ENCODE data around the gene MPRIP. TPM values are rescaled to one million over a fixed set of nuclear protein-coding genes. Genes with fewer than 3 reads are reported as not detected.

MPRIP gene
- total RNA-seq, 1 experiment from 2014 or later, result 443 TPM

GRCh38 chr17:17084317-17084835 lies 42.1 kb downstream of the MPRIP start:
- no peaks in the 10 kb centered on the region for H3K9me3 ChIP-seq (ENCODE audit: insufficient read depth, low read depth)
- peaks cover 100% of the 10 kb centered on the region for H3K79me2 ChIP-seq (ENCODE audit: low read depth)
- H3K27ac ChIP-seq, result peak overlapping the region; percentile 2; the same call in 1 of the 2 replicates
- intact Hi-C loops (cut with micrococcal nuclease; ENCODE audit: unreplicated experiment), result no loop called here
- H3F3A ChIP-seq (ENCODE audit: insufficient read depth, low read depth), result peaks cover 96% of the 10 kb centered on the region
- no peak for DNase-seq
- BruUV-seq (replicated peaks), result no TSS peak
- H3K27me3 ChIP-seq (ENCODE audit: insufficient read depth, low read depth), result no peaks in the 10 kb centered on the region
- CTCF ChIA-PET, result no interaction called here
- H3K36me3 ChIP-seq (ENCODE audit: low read depth), result peaks cover 73% of the 10 kb centered on the region
- POLR2A ChIA-PET (ENCODE audit: unreplicated experiment), result no interaction called here
- no peaks in the 10 kb centered on the region for H3K9me2 ChIP-seq (ENCODE audit: insufficient read depth)
- H3K4me2 ChIP-seq, result no peak overlapping the region
- H4K20me1 ChIP-seq (ENCODE audit: insufficient read depth), result peaks cover 96% of the 10 kb centered on the region
- no peak overlapping the region for H3K4me3 ChIP-seq
- TF ChIP-seq CTCF (conservative IDR thresholded peaks at IDR 0.05) (no peak), EZH2 (IDR thresholded peaks at IDR 0.05; ENCODE audit: low read depth) (no peak)
- no peak overlapping the region for H2AFZ ChIP-seq
- H3K4me1 ChIP-seq (replicated peaks; ENCODE audit: insufficient read depth), result peaks cover 22% of the 10 kb centered on the region

GRCh38 chr17:17084941-17085340 lies 42.7 kb downstream of the MPRIP start:
- no peak for DNase-seq
- Histone ChIP-seq H3K9me3 (ENCODE audit: insufficient read depth, low read depth) (no peaks in the 10 kb centered on the region), H4K20me1 (ENCODE audit: insufficient read depth) (peaks cover 96% of the 10 kb centered on the region), H3K27ac (peak overlapping the region; percentile 2; the same call in 1 of the 2 replicates), H2AFZ (no peak overlapping the region), H3K79me2 (ENCODE audit: low read depth) (peaks cover 100% of the 10 kb centered on the region), H3K27me3 (ENCODE audit: insufficient read depth, low read depth) (no peaks in the 10 kb centered on the region), H3K4me1 (replicated peaks; ENCODE audit: insufficient read depth) (peaks cover 17% of the 10 kb centered on the region), H3K36me3 (ENCODE audit: low read depth) (peaks cover 69% of the 10 kb centered on the region), H3K4me2 (no peak overlapping the region), H3K9me2 (ENCODE audit: insufficient read depth) (no peaks in the 10 kb centered on the region), H3F3A (ENCODE audit: insufficient read depth, low read depth) (peaks cover 96% of the 10 kb centered on the region), H3K4me3 (no peak overlapping the region)
- CTCF ChIA-PET, result no interaction called here
- BruUV-seq (replicated peaks), result no TSS peak
- intact Hi-C loops (cut with micrococcal nuclease; ENCODE audit: unreplicated experiment), result no loop called here
- no peak for TF ChIP-seq CTCF (conservative IDR thresholded peaks at IDR 0.05)
- no peak for TF ChIP-seq EZH2 (IDR thresholded peaks at IDR 0.05; ENCODE audit: low read depth)
- POLR2A ChIA-PET (ENCODE audit: unreplicated experiment), result no interaction called here

GRCh38 chr17:17086585-17086984 lies 44.3 kb downstream of the MPRIP start:
- ChIA-PET POLR2A (ENCODE audit: unreplicated experiment) (interaction anchor here (0.7 kb wide), 1 partner anchor 196 kb away, joined by 4 read pairs; no protein-coding TSS in a partner anchor), CTCF (interaction anchor here (0.6 kb wide), 1 partner anchor 52 kb away, joined by 3 read pairs; no protein-coding TSS in a partner anchor)
- no peak for DNase-seq
- no peaks in the 10 kb centered on the region for H3K27me3 ChIP-seq (ENCODE audit: insufficient read depth, low read depth)
- peaks cover 73% of the 10 kb centered on the region for H3K36me3 ChIP-seq (ENCODE audit: low read depth)
- H3F3A ChIP-seq (ENCODE audit: insufficient read depth, low read depth), result peaks cover 94% of the 10 kb centered on the region
- peak overlapping the region; percentile 25; the same call in 1 of the 2 replicates for H3K27ac ChIP-seq
- H3K79me2 ChIP-seq (ENCODE audit: low read depth), result peaks cover 100% of the 10 kb centered on the region
- no TSS peak for BruUV-seq (replicated peaks)
- H3K9me3 ChIP-seq (ENCODE audit: insufficient read depth, low read depth), result no peaks in the 10 kb centered on the region
- no peak overlapping the region for H3K4me2 ChIP-seq
- H3K9me2 ChIP-seq (ENCODE audit: insufficient read depth), result no peaks in the 10 kb centered on the region
- intact Hi-C loops (cut with micrococcal nuclease; ENCODE audit: unreplicated experiment), result no loop called here
- no peak overlapping the region for H2AFZ ChIP-seq
- H3K4me1 ChIP-seq (replicated peaks; ENCODE audit: insufficient read depth), result peaks cover 13% of the 10 kb centered on the region
- H3K4me3 ChIP-seq, result no peak overlapping the region
- TF ChIP-seq EZH2 (IDR thresholded peaks at IDR 0.05; ENCODE audit: low read depth) (no peak), CTCF (conservative IDR thresholded peaks at IDR 0.05) (no peak)
- peaks cover 97% of the 10 kb centered on the region for H4K20me1 ChIP-seq (ENCODE audit: insufficient read depth)

All from PC-9 (cell line).